GM12864 (cell line): ENCODE results near the gene STAT5B.

Experiments used
- DNase-seq: peaks from one replicate; pipeline ENCODE4 v3.0.0-alpha.2; 2011; ENCODE audit warnings: low read depth
- H3K4me3 ChIP-seq: 2 replicates; pipeline ENCODE4 v1.5.1; 2011; ENCODE audit warnings: mild to moderate bottlenecking, low read depth, low read length, control low read depth
- TF ChIP-seq, protein P1 (sequence below): IDR thresholded peaks from 2 replicates; pipeline ENCODE4 v1.5.1; 2011; ENCODE audit warnings: low read depth, mild to moderate bottlenecking, moderate library complexity, low read length, control low read depth, inconsistent platforms; ENCODE audit errors: missing control alignments

STAT5B gene

DNA sequence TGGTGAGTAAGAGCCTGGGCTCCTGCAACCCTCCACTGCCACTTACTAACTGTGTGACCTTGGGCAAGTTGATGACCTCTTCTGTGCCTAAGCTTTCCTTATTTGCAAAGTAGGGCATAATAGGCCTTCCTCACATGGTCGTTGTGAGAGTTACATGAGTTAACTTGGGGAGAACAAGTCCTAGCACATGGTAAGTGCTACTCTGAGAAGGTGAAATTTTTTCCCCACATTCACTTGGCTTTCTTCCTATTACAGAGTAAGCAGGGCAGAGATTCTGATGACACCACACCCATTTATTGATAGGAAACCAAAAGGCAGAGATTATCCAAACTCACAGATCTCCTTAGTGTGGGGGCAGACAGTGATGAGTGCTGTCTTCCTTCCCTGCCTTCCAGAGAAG is 96.9 kb downstream of the STAT5B start:
- DNase-seq = no peak
- no peak overlapping the region for H3K4me3 ChIP-seq
- TF ChIP-seq, protein P1, sequence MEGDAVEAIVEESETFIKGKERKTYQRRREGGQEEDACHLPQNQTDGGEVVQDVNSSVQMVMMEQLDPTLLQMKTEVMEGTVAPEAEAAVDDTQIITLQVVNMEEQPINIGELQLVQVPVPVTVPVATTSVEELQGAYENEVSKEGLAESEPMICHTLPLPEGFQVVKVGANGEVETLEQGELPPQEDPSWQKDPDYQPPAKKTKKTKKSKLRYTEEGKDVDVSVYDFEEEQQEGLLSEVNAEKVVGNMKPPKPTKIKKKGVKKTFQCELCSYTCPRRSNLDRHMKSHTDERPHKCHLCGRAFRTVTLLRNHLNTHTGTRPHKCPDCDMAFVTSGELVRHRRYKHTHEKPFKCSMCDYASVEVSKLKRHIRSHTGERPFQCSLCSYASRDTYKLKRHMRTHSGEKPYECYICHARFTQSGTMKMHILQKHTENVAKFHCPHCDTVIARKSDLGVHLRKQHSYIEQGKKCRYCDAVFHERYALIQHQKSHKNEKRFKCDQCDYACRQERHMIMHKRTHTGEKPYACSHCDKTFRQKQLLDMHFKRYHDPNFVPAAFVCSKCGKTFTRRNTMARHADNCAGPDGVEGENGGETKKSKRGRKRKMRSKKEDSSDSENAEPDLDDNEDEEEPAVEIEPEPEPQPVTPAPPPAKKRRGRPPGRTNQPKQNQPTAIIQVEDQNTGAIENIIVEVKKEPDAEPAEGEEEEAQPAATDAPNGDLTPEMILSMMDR = no peak

DNA sequence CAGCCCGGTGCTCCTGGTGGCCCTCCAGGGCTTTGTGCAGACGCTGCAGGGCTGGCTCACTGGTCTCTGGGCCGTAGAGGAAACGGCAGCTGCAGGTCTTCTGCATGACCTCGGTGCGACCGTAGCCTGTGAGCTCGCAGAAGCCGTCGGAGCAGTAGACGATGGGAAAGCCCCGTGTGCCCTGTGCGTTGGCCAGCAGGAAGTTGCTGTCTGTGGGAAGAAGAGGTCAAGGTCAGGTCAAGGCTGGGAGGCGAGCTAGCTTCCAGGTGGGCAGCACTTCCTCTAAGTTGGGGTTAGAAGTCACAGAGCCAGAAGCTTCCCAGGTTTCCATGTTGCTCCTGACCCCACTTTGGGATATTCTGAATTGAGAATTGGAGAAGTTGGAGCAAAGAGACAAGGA is 97.4 kb downstream of the STAT5B start:
- TF ChIP-seq, protein P1 = no peak
- DNase-seq = peak; percentile 45
- H3K4me3 ChIP-seq = no peak overlapping the region

DNA sequence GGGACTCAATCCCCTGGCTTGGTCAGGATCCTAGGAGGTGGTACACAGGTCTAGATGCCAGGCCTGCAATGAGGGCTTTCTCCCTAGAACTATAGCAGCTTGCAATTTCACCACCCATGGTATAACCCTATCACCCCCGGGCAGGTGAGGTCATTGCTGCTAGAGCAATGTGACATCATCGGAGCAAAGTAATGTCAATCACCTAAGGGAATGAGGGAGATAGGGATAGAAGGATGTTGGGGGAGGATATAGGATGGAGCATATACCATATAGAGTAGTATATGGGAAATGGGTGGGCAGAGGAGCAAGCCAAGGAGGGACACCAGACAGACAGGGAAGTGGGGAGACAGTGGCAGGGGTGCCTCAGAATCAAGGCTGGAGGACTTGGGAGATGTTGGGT is 98.5 kb downstream of the STAT5B start:
- TF ChIP-seq, protein P1 = no peak
- H3K4me3 ChIP-seq = no peak overlapping the region
- DNase-seq = no peak

DNA sequence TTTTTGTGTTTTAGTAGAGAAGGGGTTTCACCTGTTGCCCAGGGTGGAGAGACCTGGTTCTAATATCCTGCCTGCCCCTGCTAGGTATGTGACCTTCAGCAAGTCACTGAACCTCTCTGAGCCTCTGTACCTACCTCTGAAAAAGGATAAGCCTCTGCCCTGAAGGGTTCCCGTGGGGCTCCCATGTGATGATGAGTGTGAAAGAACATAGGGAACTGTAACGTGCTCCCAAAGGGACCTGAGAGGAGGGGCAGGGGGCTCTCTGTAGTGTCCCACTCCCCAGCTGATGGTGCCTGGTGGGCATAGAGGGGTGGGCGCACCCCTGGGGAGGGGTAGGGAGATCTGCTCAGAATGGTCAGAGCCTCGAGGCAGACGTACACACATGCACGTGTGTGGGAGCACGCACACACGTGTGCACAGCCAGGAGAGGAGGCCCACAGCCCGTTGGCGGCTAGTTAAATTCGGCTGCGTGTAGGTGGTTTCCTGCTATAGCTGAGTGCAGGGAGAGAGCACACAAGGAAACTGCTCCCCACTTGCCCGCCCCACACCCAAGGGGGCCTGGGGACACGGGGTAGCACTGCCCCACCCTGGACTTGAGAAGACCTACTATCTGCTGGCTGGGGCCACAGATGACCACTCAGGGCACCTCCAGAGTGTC is 101.9 kb downstream of the STAT5B start:
- H3K4me3 ChIP-seq = no peak overlapping the region
- TF ChIP-seq, protein P1 = no peak
- no peak for DNase-seq

DNA sequence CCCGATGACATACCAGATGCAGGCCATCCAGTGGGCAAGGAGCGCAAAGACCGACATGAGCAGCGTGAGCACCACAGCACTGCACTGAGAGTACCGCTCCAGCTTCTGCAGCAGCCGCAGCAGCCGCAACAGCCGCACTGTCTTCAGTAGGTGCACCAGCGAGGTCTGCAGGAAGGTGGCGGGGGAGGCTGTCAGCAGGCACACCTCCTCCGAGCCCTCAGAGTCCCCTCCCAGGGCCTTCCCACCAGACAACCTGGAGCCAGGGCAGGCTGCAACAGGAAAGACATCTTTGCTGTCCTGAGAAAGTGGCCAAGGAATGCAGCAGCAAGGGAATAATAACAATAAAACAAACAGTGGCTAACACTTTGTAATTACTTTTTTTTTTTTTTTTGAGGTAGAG is 104.4 kb downstream of the STAT5B start:
- DNase-seq = no peak
- H3K4me3 ChIP-seq = no peak overlapping the region
- TF ChIP-seq, protein P1 = no peak

DNA sequence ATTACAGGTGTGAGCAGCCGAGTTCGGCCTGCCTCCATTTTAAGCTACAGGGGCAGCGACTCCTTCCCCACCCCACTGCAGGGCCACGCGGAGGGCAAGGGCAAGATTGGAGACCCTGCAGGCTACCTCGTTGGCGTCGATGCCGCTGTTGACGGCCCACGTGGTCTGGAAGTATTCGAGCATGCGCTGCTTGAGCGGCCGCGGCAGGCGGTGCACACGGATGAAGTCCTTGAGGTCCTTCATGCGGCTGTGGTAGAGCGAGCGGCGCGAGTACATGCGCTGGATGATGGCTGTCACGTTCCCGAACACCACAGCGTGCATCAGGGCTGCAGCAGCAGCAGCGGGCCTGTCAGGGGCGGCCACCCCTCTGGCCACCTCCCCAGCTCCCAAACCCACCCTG is 106.8 kb downstream of the STAT5B start:
- TF ChIP-seq, protein P1 = no peak
- no peak for DNase-seq
- H3K4me3 ChIP-seq = no peak overlapping the region

DNA sequence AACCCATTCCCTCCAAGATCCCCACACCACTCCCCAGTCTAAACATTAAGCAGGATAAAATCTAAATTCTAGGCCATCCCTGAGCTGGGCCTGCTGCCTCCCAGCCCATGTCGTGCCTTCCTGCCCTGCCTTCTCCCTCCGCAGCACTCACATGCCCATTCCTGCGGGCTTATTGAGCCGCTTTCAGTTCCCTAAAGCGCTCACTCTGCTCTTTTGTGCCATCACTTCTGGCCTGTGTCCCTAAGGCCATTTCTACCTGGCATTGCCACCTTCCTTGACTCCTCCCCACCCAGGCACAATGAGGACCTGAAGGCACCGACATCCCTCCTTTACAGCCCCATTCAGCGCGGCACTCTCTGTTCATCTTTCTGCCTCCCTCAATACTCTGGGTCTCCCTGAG is 108.4 kb downstream of the STAT5B start:
- no peak overlapping the region for H3K4me3 ChIP-seq
- TF ChIP-seq, protein P1 = no peak
- no peak for DNase-seq
